Lower leg skin (tissue), 3 donors: ENCODE results near the gene ZNF2.

ENCODE experiments used
- CTCF ChIP-seq, 3 donors: fragments of 450-650 bp; IDR thresholded peaks; one replicate each; pipeline ENCODE4 v1.5.1; 2016; ENCODE audit warnings: antibody characterized with exemption in 3 of 3, mild to moderate bottlenecking in 3 of 3, moderate library complexity in 2 of 3
- POLR2A ChIP-seq, 2 donors: fragments of 450-650 bp; IDR thresholded peaks; one replicate each; pipeline ENCODE4 v1.6.1; 2016 to 2017; ENCODE audit warnings: antibody characterized with exemption in 2 of 2, mild to moderate bottlenecking in 1 of 2, moderate library complexity in 1 of 2

- TF ChIP-seq CTCF (IDR thresholded peaks at IDR 0.05) (no peak), POLR2A (IDR thresholded peaks at IDR 0.05) (no peak)
Observed at GRCh38 chr2:95185973-95186372, 20.4 kb downstream of the ZNF2 start.
